Esophagus squamous epithelium (tissue), 4 donors: ENCODE results near the gene ERBB3.

Experiments used
- CTCF ChIP-seq, 6 experiments: fragments of 450-650 bp in 4 of 6; fragments of 200-600 bp in 2 of 6; sonication (generic) in 2 of 6; IDR thresholded peaks; one replicate each; pipeline ENCODE4 v1.5.1; 2016 to 2019; ENCODE audit warnings: antibody characterized with exemption in 6 of 6, mild to moderate bottlenecking in 4 of 6, moderate library complexity in 4 of 6
- POLR2A ChIP-seq, 4 donors: fragments of 450-650 bp; IDR thresholded peaks; one replicate each; pipeline ENCODE4 v1.6.1; 2017; ENCODE audit warnings: antibody characterized with exemption in 4 of 4, mild to moderate bottlenecking in 4 of 4, moderate library complexity in 3 of 4

- peak in 1 of 4 donors; percentile 38 for TF ChIP-seq POLR2A (IDR thresholded peaks at IDR 0.05)
- no peak for TF ChIP-seq CTCF (IDR thresholded peaks at IDR 0.05)
These were observed 47.5 kb downstream of the ERBB3 start for GRCh38 chr12:56127485-56127887.
